ENCODE measurements around the gene MUC22.

DNA sequence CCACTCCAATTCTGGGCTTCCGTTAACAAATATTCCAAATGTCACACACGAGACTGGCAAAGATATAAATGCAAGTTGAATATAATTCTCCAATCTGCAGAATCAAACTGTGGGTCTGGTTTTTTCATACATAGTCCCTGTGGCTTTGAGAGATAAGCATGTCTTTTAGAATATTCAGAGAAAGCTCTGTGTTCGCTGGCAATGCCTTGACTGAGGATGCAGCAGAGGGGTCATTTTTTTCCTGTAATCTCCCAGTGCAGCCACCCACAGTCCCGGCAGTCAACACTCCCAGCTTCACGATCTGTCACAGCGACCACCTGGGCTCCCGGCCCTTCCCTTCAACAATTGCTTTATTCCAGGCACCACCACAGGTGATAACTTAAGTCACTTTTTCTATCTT, 30.5 kb downstream of the MUC22 start:
- TF ChIP-seq, protein P1, sequence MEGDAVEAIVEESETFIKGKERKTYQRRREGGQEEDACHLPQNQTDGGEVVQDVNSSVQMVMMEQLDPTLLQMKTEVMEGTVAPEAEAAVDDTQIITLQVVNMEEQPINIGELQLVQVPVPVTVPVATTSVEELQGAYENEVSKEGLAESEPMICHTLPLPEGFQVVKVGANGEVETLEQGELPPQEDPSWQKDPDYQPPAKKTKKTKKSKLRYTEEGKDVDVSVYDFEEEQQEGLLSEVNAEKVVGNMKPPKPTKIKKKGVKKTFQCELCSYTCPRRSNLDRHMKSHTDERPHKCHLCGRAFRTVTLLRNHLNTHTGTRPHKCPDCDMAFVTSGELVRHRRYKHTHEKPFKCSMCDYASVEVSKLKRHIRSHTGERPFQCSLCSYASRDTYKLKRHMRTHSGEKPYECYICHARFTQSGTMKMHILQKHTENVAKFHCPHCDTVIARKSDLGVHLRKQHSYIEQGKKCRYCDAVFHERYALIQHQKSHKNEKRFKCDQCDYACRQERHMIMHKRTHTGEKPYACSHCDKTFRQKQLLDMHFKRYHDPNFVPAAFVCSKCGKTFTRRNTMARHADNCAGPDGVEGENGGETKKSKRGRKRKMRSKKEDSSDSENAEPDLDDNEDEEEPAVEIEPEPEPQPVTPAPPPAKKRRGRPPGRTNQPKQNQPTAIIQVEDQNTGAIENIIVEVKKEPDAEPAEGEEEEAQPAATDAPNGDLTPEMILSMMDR (IDR thresholded peaks at IDR 0.05): no peak
- TF ChIP-seq NR3C1 (CRISPR knock-in tag; conservative IDR thresholded peaks at IDR 0.05; ENCODE audit: low read depth): no peak
- TF ChIP-seq, protein P2, sequence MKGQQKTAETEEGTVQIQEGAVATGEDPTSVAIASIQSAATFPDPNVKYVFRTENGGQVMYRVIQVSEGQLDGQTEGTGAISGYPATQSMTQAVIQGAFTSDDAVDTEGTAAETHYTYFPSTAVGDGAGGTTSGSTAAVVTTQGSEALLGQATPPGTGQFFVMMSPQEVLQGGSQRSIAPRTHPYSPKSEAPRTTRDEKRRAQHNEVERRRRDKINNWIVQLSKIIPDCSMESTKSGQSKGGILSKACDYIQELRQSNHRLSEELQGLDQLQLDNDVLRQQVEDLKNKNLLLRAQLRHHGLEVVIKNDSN (CRISPR knock-in tag; IDR thresholded peaks at IDR 0.05): no peak
- TF ChIP-seq, protein P3, sequence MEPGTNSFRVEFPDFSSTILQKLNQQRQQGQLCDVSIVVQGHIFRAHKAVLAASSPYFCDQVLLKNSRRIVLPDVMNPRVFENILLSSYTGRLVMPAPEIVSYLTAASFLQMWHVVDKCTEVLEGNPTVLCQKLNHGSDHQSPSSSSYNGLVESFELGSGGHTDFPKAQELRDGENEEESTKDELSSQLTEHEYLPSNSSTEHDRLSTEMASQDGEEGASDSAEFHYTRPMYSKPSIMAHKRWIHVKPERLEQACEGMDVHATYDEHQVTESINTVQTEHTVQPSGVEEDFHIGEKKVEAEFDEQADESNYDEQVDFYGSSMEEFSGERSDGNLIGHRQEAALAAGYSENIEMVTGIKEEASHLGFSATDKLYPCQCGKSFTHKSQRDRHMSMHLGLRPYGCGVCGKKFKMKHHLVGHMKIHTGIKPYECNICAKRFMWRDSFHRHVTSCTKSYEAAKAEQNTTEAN (CRISPR knock-in tag; IDR thresholded peaks at IDR 0.05): no peak
- TF ChIP-seq, protein P4, sequence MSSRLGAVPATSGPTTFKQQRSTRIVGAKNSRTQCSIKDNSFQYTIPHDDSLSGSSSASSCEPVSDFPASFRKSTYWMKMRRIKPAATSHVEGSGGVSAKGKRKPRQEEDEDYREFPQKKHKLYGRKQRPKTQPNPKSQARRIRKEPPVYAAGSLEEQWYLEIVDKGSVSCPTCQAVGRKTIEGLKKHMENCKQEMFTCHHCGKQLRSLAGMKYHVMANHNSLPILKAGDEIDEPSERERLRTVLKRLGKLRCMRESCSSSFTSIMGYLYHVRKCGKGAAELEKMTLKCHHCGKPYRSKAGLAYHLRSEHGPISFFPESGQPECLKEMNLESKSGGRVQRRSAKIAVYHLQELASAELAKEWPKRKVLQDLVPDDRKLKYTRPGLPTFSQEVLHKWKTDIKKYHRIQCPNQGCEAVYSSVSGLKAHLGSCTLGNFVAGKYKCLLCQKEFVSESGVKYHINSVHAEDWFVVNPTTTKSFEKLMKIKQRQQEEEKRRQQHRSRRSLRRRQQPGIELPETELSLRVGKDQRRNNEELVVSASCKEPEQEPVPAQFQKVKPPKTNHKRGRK (CRISPR knock-in tag; IDR thresholded peaks at IDR 0.05; ENCODE audit: borderline replicate concordance): no peak
- TF ChIP-seq, protein P5, sequence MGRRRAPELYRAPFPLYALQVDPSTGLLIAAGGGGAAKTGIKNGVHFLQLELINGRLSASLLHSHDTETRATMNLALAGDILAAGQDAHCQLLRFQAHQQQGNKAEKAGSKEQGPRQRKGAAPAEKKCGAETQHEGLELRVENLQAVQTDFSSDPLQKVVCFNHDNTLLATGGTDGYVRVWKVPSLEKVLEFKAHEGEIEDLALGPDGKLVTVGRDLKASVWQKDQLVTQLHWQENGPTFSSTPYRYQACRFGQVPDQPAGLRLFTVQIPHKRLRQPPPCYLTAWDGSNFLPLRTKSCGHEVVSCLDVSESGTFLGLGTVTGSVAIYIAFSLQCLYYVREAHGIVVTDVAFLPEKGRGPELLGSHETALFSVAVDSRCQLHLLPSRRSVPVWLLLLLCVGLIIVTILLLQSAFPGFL (CRISPR knock-in tag; IDR thresholded peaks at IDR 0.05; ENCODE audit: borderline replicate concordance): no peak
- TF ChIP-seq, protein P6, sequence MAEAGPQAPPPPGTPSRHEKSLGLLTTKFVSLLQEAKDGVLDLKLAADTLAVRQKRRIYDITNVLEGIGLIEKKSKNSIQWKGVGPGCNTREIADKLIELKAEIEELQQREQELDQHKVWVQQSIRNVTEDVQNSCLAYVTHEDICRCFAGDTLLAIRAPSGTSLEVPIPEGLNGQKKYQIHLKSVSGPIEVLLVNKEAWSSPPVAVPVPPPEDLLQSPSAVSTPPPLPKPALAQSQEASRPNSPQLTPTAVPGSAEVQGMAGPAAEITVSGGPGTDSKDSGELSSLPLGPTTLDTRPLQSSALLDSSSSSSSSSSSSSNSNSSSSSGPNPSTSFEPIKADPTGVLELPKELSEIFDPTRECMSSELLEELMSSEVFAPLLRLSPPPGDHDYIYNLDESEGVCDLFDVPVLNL (CRISPR knock-in tag; IDR thresholded peaks at IDR 0.05; ENCODE audit: borderline replicate concordance, low read depth): no peak
- TF ChIP-seq, protein P7, sequence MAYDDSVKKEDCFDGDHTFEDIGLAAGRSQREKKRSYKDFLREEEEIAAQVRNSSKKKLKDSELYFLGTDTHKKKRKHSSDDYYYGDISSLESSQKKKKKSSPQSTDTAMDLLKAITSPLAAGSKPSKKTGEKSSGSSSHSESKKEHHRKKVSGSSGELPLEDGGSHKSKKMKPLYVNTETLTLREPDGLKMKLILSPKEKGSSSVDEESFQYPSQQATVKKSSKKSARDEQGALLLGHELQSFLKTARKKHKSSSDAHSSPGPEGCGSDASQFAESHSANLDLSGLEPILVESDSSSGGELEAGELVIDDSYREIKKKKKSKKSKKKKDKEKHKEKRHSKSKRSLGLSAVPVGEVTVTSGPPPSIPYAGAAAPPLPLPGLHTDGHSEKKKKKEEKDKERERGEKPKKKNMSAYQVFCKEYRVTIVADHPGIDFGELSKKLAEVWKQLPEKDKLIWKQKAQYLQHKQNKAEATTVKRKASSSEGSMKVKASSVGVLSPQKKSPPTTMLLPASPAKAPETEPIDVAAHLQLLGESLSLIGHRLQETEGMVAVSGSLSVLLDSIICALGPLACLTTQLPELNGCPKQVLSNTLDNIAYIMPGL (CRISPR knock-in tag; IDR thresholded peaks at IDR 0.05): no peak
